Superior temporal gyrus (tissue), 1 donor: Measurements from ENCODE around the gene HDAC1.
"Not testable (repeated sequence)": the region's sequence is repeated elsewhere in the genome, so short reads cannot be mapped to it uniquely, and the experiment has no call there.

Source experiments
- DNase-seq: peaks from one replicate; pipeline ENCODE4 v3.0.0-alpha.2; 2016; ENCODE audit errors: extremely low spot score

The HDAC1 gene

DNA sequence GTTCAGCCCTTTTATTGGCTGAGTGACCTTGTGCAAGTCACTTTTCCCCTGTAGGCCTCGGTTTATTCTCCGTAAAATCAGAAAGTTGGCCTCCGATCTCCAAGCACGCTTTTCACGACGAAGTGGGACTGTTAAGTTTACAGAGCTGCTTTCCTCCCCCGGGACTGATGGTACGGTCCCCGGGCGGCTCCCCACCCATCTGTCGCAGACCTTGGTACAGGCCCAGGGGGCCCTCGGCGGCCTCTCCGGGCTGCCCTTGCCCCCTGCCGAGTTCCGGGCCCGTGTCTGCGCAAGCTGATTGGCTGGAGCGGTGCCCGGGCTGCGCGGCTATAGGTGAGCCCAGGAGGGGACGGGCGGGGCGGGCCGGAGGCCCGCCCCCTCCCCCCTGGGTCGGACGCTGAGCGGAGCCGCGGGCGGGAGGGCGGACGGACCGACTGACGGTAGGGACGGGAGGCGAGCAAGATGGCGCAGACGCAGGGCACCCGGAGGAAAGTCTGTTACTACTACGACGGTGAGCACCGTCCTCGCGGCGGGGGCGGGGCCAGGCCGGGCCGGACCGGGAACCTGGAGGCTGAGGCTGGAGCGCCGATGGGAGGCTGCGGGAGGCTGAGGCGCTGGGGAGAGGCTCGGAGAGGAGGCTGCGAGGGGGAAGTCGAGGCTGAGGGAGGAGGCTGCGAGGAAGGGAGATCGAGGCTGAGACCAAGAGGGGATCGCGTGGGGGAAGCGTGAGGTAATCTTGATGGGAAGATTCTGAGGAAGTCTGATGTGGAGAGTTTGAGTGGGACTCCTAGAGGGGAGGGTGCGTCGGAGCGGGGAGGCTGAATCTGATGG, at the start of gene HDAC1:
TSS of gene HDAC1 (plus strand) at position 376 of the 831 bp plus-strand sequence. CDS start at position 463, 87 bp downstream.
- DNase-seq: peak; percentile 73

DNA sequence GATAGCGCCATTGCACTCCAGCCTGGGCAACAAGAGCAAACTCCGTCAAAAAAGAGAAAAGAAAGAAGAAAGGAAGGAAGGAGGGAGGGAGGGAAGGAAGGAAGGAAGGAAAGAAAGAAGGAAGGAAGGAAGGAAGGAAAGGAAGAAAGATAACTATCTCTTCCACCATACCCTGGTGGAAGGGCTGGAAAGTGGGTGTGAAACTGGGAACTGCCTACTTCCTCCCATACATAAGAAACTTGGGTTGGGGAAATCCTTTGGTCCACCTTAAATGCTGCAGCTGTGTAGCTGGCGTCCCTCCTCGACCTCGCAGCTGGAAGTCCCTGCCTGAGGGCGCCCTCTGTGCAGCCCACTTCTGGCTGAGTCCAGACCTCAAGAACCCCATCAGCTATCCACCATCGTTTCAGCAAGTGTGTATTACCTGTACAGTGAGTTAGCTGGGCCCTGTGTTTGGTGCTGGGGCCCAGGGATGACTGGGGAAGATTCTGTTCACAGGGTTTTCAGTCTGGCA, 49.5 kb upstream of the HDAC1 start:
- peak; percentile 70 for DNase-seq

DNA sequence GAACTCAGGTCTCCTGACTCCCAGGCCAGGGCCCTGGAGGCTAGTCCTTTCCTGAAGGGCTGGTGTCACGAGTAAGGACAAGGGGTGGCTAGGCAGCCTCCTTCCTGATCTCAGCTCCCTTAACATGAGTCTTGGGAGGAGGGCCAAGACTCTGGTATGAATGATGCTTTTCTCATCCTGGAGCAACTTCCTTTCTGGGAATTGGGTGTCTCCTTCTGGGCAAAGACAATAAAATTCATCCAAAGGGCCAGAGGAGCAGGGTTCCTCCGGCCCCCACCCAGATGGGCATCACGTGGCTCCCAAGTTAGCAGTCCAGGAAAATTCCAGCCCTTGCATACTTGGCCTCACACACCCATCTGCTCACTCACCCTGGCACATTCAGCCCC, 45.0 kb upstream of the HDAC1 start, which contains the start of gene FAM167B:
TSS of gene FAM167B (plus strand) at position 335 of the 386 bp plus-strand sequence. CDS start 200 bp downstream, outside the sequence.
- no peak for DNase-seq

- no peak for DNase-seq
Measured at GRCh38 chr1:32247452-32247851, 44.4 kb upstream of the HDAC1 start.

- DNase-seq: no peak
Measured at GRCh38 chr1:32247983-32248889, 43.6 kb upstream of the HDAC1 start.

DNA sequence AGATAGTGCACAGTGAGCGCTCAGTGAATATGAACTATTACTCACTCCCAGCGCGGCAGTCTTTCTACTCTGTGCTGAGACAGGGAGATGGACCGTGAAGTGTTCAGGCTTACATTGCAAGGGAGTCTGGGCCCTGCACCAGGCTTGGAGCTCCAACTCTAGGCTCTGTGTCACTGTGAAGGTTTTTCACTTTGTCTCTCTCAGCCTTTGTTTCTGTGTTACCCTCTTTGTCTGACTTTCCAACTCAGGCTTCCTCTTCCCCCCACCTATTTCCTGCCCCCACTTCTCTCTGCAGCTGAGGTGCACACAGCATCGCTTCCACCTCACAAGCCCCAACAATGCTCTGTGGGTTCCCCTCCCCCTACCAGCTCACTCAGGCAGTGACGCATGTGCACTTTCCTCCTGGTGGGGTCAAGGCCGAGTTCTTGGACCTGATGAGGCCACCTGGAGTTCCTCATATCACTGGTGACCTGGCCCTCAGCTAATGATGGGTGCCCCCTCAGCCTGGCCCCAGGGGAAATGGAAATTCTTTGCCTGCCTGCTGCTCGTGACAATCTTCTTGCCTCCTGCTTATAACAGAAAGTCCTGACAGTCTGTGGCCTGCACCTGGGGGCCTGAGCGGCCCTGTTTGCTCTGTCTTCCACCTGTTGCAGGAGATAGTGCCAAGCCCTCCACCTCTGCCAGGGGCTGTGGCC, 41.9 kb upstream of the HDAC1 start:
- no peak for DNase-seq

- no peak for DNase-seq
Measured at GRCh38 chr1:32250893-32251716, 40.8 kb upstream of the HDAC1 start, which contains the start of gene LCK. LCK (plus strand) TSS chr1:32251265; CDS start chr1:32274330, 23,065 bp downstream.

- DNase-seq: no peak
Measured at GRCh38 chr1:32255072-32256071, 36.5 kb upstream of the HDAC1 start.

DNA sequence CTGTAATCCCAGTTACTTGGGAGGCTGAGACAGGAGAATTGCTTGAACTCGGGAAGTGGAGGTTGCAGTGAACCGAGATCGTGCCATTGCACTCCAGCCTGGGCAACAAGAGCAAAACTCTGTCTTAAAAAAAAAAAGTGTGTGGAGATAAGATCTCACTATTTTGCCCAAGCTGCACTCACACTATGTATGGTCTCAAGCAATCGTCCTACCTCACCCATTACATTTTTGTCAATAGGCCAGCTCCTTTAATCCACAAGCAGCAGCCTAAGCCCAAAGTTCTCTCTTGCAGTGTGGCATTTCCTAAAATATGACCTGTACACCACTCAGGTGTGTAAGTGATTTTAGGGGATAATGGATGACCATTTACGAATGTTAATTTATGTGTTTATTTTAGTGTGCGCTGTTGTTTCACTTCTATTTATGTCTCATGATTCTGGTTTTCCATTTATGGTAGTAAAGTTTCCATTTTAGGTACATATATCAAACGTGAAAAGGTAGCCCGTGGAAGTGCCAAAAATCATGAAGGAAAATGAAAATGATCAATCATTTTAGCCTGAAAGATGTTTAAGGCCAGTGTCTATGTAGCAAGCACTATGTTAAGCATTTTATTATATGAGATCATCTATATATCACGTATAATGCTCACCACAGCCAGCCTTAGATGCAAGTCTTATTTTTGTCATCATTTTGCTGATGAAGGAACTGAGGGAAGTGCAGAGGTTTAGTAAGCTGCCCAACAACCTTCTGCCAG, 35.2 kb upstream of the HDAC1 start:
- DNase-seq: no peak

- DNase-seq: no peak
Measured at GRCh38 chr1:32257227-32257508, 34.7 kb upstream of the HDAC1 start.

DNA sequence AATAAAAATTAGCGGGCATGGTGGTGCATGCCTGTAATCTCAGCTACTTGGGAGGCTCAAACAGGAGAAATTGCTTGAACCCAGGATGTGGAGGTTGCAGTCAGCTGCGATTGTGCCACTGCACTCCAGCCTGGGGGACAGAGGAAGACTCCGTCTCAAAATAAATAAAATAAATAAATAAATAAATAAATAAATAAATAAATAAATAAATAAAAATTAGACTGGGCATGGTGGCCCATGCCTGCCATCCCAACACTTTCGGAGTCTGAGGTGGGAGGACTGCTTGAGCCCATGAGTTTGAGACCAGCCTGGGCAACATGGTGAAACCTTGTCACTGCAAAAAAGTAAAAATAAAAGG, 28.7 kb upstream of the HDAC1 start:
- DNase-seq: not testable (repeated sequence)

GRCh38 chr1:32263744-32264143, 28.1 kb upstream of the HDAC1 start:
- DNase-seq: no peak

GRCh38 chr1:32265846-32266245, 26.0 kb upstream of the HDAC1 start:
- no peak for DNase-seq

GRCh38 chr1:32266921-32267591, 24.8 kb upstream of the HDAC1 start:
- DNase-seq: no peak

DNA sequence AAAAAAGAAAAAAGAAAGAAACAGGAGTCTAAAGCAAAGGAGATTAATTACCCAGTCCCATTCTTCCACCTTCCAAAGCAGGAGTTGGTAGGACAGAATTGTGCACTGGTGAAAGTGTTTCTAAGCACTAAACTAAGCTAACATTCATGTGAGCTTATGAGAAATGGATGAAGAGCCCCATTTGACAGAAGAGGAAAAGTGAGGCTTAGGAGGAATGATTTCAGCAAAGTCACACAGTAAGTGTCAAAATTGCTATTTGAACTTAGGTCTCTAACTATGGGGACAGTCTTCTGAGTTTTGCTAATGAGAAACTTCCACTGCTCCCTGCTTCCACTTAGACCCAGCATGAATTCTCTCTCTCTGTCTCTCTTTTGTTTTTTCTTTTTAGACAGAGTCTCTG, 22.1 kb upstream of the HDAC1 start:
- DNase-seq: no peak

- no peak for DNase-seq
Measured at GRCh38 chr1:32272557-32273390, 19.1 kb upstream of the HDAC1 start.

DNA sequence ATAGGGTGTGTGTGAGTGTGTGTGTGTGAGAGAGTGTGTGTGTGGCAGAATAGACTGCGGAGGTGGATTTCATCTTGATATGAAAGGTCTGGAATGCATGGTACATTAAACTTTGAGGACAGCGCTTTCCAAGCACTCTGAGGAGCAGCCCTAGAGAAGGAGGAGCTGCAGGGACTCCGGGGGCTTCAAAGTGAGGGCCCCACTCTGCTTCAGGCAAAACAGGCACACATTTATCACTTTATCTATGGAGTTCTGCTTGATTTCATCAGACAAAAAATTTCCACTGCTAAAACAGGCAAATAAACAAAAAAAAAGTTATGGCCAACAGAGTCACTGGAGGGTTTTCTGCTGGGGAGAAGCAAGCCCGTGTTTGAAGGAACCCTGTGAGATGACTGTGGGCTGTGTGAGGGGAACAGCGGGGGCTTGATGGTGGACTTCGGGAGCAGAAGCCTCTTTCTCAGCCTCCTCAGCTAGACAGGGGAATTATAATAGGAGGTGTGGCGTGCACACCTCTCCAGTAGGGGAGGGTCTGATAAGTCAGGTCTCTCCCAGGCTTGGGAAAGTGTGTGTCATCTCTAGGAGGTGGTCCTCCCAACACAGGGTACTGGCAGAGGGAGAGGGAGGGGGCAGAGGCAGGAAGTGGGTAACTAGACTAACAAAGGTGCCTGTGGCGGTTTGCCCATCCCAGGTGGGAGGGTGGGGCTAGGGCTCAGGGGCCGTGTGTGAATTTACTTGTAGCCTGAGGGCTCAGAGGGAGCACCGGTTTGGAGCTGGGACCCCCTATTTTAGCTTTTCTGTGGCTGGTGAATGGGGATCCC, 18.3 kb upstream of the HDAC1 start:
- no peak for DNase-seq
